Medulla oblongata (tissue), 1 donor: ENCODE measurements around the gene ZNF574.
"Not testable (repeated sequence)": the region's sequence is repeated elsewhere in the genome, so short reads cannot be mapped to it uniquely, and the experiment has no call there.

Experiments used
- DNase-seq: peaks from one replicate; pipeline ENCODE4 v3.0.0-alpha.2; 2015; ENCODE audit errors: extremely low spot score

ZNF574 gene

DNA sequence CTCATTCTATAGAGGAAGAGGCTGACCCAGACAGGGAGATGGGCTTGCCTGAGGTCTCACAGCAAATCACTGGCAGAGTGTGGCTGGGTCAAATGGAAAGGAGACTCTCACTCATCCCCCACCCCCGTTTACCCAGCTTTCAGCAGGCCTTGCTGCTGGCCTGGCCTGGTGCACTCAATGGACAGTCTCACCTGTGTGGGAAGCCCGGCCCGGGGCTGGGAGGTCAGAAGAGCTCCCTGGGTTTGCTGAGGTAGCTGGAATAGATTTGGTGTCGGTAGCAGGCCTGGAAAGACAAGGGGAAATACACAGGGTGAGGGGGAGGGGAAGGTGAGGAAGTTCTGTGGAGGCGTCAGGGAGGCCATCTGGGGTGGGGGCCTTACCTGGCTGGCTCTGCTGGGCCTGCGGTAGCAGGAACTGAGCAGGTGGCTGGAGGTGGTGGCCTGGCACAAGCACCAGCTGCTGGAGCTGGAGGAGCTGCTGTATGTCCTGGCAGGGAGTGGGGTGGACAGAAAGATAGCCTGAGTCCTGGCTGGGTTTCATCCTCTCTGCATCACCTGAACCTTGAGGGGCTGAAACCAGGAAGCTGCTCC is 23.5 kb downstream of the ZNF574 start:
- DNase-seq, result no peak

GRCh38 chr19:42100241-42100640 is 24.3 kb downstream of the ZNF574 start:
- not testable (repeated sequence) for DNase-seq

DNA sequence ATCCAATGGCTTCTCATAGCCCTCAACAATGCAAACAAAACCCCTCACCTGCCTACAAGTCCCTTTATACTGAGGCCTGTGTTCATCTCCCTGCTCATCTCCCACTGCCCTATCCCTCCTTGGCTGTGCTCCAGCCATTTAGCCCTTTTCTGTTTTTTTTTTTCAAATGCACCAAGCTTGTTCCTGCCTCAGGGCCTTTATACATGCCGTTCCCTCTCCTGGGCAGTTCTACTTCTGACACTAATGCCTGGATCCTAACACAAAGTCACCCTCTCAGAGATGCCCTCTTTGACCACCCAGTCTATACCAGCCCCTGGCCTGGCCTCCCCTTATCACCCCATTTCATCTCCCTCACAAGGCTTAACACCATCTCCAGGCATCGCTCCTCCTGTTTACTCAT is 26.9 kb downstream of the ZNF574 start:
- DNase-seq, result no peak

DNA sequence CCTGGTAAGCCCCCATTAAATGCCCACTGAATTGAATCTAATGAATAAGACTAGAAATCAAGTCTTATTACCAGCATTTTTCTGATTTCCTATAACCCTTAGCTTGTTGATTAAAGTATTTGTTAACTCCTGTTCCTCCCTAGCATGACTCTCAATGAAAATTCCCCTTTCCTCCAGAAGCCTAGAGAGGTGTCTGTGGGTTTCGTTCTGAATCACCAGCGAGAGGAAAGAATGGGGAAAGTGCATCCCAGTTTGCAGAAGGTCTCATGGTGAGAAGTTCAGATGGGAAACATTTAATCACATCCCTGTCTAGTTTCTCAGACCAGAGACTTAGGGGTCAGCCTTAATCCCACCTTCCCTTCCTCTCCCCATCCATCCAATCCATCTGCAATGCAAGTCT is 29.4 kb downstream of the ZNF574 start:
- no peak for DNase-seq

- DNase-seq, result peak; percentile 80
Measured at GRCh38 chr19:42108527-42109389, 32.8 kb downstream of the ZNF574 start.

GRCh38 chr19:42109896-42110295 is 33.9 kb downstream of the ZNF574 start:
- DNase-seq, result no peak

DNA sequence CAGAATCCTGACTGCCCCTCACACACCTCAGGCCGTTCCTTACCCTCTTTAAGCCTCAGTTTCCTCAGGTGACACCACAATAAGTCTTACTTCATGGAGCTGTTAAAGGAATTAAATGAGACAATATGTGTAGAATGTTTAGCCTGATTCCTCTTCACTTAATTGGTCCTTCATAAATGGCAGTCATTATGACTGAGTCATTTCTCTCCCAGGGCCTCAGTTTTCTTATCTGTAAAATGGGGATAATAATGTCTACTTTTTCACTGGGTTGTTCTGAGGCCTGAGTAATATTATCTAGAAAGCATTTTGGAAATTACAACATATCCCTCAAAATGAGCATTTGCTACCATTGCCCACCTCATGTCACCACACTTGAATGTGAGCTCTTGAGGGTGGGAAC is 34.7 kb downstream of the ZNF574 start:
- DNase-seq, result no peak

DNA sequence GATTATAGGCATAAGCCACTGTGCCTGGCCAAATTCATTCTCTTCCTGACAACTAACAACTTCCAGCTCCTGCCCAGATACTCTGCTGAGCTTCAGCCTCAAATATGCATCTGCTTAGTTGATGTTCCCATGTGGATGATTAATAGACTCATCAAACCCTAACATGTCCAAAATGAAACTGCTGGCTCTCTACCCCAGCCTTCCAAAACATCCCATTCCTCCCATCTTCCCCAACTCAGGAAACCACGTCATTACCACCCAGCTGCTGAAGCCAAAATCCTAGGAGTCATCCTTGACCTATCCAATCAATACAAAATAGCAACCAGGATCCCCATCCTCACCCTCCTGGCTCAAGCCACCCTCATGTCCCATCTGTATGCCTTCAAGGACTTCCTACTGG is 35.4 kb downstream of the ZNF574 start:
- no peak for DNase-seq

GRCh38 chr19:42111811-42112210 is 35.8 kb downstream of the ZNF574 start:
- DNase-seq, result no peak

- no peak for DNase-seq
Measured at GRCh38 chr19:42113641-42114348, 37.8 kb downstream of the ZNF574 start.

DNA sequence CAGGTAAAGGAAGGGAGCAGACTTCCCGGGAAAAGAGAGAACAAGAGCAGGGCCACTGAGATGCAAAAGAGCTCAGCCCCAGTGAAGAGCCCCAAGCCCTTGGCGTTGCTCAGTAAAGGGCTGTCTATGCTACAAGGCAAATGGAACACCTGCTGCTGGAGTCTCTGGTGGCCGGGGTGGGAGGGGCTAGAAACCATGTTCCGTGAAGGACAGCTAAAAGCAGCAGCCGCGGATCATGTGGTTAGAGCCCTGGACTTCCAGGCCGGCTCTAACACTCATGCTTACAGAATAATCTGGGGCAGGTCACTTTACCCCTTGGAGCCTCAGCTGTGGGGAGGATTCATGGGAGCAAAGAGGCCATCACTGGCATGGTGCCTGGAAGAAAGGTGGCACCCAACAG is 38.4 kb downstream of the ZNF574 start:
- DNase-seq, result no peak

- DNase-seq, result no peak
Measured at GRCh38 chr19:42115219-42115618, 39.3 kb downstream of the ZNF574 start.

GRCh38 chr19:42115705-42116104 is 39.7 kb downstream of the ZNF574 start:
- DNase-seq, result no peak

GRCh38 chr19:42116308-42117075 is 40.5 kb downstream of the ZNF574 start:
- DNase-seq, result no peak

- DNase-seq, result no peak
Measured at GRCh38 chr19:42117076-42117475, 41.1 kb downstream of the ZNF574 start.

GRCh38 chr19:42120276-42120980 is 44.5 kb downstream of the ZNF574 start:
- no peak for DNase-seq

- no peak for DNase-seq
Measured at GRCh38 chr19:42121036-42121621, 45.2 kb downstream of the ZNF574 start.

DNA sequence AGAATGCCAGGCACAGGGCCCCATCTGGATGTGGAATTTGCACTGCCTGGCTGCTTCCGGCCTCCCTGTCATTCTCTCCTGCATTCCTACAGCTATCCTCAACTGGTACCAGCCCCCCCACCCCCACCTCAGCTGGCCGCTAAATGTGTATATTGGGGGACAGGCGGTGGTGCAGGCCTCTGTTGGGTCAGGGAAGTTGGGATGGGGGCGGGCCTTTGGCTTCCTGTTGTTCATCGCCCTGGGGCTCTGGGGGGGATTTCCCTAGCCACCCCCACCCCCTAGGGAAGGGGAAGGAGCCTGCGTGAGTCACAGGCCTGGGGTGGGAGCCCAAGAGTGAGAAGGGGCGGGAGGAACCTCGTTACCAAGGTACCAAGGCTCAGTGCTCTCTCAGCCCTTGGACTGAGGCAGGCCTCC is 45.7 kb downstream of the ZNF574 start:
- DNase-seq, result peak; percentile 71

DNA sequence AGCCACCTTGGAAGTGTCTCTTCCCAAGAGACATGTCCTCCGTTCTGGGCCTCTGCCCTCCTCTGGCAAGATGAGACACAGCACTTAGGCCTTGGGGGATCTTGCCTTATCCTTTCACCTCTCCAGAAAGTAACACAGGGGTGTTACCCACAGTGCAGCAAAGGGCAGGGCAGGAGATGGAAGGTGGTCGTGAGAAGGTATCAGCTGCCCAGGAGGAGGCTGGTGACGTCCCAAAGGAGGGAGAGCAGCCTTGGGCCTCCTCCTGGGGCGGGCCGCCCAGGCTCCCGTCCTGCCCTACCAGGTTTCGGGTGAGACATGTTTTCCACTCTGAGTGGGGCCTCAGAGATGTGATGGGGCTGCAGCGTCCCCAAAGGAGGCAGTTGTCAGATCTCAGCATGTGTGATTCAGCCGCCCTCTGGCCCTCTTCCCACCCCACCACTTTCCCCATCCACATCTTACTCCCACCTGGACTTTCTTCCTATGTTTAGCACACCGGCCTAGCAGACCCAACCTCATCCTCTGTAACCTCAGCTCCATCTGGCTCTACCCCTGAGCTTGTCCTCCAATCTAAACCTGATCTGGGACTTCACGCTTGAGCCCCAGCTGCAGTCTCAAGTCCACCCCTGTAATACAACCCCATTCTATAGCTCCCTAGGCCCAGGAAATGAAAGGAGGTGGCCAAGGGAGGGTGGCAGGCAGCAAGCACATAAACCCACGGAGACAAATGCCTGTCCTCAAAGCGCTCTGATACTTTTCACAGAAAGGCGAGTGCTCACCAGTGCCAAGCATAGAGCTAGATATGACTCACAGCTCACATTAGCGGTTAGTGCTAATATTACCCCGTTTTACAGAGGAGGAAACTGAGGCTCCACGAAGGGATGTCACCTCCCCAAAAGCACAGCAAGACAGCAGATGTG is 47.0 kb downstream of the ZNF574 start:
- DNase-seq, result no peak

DNA sequence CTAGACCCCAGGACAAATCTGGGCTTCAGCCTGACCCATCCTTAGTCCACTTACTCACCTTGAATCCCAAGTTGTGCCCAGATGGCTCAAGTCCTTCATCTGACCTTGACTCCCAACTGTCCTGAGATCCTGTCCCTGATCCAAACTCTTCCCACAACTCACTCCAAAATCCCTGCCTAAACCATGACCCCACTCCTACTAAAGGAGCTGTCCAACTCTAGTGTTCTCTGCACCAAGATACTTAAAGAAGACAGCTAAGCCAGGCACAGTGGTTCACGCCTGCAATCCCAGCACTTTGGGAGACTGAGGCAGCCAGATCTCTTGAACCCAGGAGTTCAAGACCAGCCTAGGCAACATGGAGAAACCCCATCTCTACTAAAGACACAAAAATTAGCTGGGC is 47.8 kb downstream of the ZNF574 start:
- no peak for DNase-seq
